ACC112 (cell line): ENCODE data around the gene TEPSIN.

ENCODE experiments used
- H2AFZ ChIP-seq: fragments of 200-600 bp; sonication (generic); one replicate; pipeline ENCODE4 v1.6.0; 2017; ENCODE audit warnings: antibody characterized with exemption, low read length; ENCODE audit not compliant: unreplicated experiment
- H3K27ac ChIP-seq: fragments of 200-600 bp; sonication (generic); 2 replicates; pipeline ENCODE4 v1.5.1; 2014; ENCODE audit warnings: low read depth, mild to moderate bottlenecking, antibody characterized with exemption, low read length, moderate library complexity
- H3K27me3 ChIP-seq: fragments of 200-600 bp; sonication (generic); 2 replicates; pipeline ENCODE4 v1.6.1; 2014; ENCODE audit warnings: mild to moderate bottlenecking, antibody characterized with exemption, low read length, moderate library complexity, mixed read lengths; ENCODE audit not compliant: insufficient read depth
- H3K36me3 ChIP-seq: fragments of 200-600 bp; sonication (generic); 2 replicates; pipeline ENCODE4 v1.6.1; 2016; ENCODE audit warnings: mild to moderate bottlenecking, antibody characterized with exemption, low read length, moderate library complexity, mixed read lengths; ENCODE audit not compliant: insufficient read depth
- H3K4me1 ChIP-seq: fragments of 200-600 bp; sonication (generic); one replicate; pipeline ENCODE4 v1.6.1; 2016; ENCODE audit warnings: low read length, mixed read lengths; ENCODE audit not compliant: insufficient read depth, unreplicated experiment, control insufficient read depth
- H3K4me3 ChIP-seq: fragments of 200-600 bp; sonication (generic); 2 replicates; pipeline ENCODE4 v1.5.1; 2014; ENCODE audit warnings: mild to moderate bottlenecking, low read depth, low read length
- H3K79me2 ChIP-seq: fragments of 200-600 bp; sonication (generic); one replicate; pipeline ENCODE4 v1.6.0; 2016; ENCODE audit warnings: low read length; ENCODE audit not compliant: control insufficient read depth, unreplicated experiment, insufficient read depth

The TEPSIN gene

DNA sequence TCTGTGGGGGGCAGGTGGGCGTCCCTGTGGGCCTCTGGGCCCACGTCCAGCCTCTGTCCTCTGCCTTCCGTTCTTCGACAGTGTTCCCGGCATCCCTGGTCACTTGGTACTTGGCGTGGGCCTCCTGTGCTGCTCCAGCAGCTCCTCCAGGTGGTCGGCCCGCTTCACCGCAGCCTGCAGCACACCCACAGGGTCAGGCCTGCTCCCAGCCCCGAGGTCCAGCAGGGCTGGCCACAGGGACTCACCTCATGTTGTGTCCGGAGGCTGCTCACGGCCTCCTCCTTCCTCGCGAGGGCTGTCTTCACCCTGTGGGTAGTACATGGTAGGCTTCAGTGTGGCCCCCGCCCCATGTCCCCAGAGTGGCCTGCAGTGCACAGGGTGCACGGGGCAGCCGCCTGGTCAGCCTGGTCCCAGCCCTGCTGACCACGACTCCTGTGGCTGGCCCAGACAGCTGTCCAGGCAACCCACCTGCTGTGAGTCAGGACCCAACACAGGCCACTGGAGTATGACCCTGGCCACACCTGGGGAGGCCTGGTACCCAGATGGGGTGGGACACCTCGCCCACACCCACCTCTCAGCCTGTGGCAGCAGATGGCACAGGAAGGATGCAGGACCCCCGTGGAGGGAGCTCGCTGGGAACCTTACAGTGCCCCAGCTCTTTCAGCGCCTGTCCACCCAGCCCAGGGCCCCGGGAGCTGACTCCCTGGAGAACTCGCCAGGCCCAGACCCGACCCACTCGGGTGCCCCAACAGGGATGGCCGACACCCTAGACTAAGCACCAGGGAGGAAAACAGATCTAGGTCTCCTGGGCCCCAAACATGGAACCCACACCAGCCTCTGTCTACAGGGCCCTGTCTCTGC, 49.0 kb downstream of the TEPSIN start:
- Histone ChIP-seq H2AFZ (no peak overlapping the region), H3K27me3 (no peaks in the 10 kb centered on the region), H3K79me2 (no peaks in the 10 kb centered on the region), H3K4me3 (no peak overlapping the region), H3K36me3 (no peaks in the 10 kb centered on the region), H3K27ac (no peak overlapping the region), H3K4me1 (no peaks in the 10 kb centered on the region)

- H3K27me3 ChIP-seq = peaks cover 3% of the 10 kb centered on the region; the same call in 1 of the 2 replicates
- H3K36me3 ChIP-seq = no peaks in the 10 kb centered on the region
- no peak overlapping the region for H2AFZ ChIP-seq
- no peaks in the 10 kb centered on the region for H3K79me2 ChIP-seq
- no peak overlapping the region for H3K27ac ChIP-seq
- H3K4me1 ChIP-seq = no peaks in the 10 kb centered on the region
- H3K4me3 ChIP-seq = no peak overlapping the region
These were observed 49.8 kb downstream of the TEPSIN start for GRCh38 chr17:81189016-81189415.

DNA sequence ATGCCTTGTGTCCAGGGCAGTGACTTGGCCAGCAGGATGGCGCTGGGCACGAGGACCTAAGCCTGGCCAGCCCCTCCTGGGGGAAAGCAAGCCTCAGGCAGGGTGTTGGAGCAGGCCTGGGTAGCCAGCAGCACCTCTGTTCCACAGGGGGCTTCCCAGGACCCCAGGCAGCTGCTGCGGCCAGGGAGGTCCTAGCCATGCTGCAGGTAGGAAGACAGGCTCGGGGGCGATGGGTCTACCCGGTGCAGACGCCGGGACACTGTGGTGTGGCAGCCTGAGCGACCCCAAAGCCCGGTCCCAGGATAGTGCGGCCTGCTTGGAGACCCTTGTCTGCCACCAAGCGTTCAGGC, 50.4 kb downstream of the TEPSIN start:
- H3K79me2 ChIP-seq = no peaks in the 10 kb centered on the region
- peaks cover 3% of the 10 kb centered on the region; the same call in 1 of the 2 replicates for H3K27me3 ChIP-seq
- H3K36me3 ChIP-seq = no peaks in the 10 kb centered on the region

GRCh38 chr17:81187586-81188490, 51.0 kb downstream of the TEPSIN start:
- no peak overlapping the region for H3K4me3 ChIP-seq
- H3K36me3 ChIP-seq = no peaks in the 10 kb centered on the region
- no peaks in the 10 kb centered on the region for H3K4me1 ChIP-seq
- no peak overlapping the region for H2AFZ ChIP-seq
- H3K27ac ChIP-seq = no peak overlapping the region
- peaks cover 3% of the 10 kb centered on the region; the same call in 1 of the 2 replicates for H3K27me3 ChIP-seq
- no peaks in the 10 kb centered on the region for H3K79me2 ChIP-seq

More for the DNA sequence above, 50.4 kb downstream of the TEPSIN start:
- Histone ChIP-seq H3K4me3 (no peak overlapping the region), H2AFZ (no peak overlapping the region), H3K27ac (no peak overlapping the region), H3K4me1 (no peaks in the 10 kb centered on the region)

- no peak overlapping the region for H3K27ac ChIP-seq
These were observed 51.7 kb downstream of the TEPSIN start for GRCh38 chr17:81187120-81187519.

GRCh38 chr17:81186203-81186602, 52.7 kb downstream of the TEPSIN start:
- no peaks in the 10 kb centered on the region for H3K36me3 ChIP-seq
- H3K27ac ChIP-seq = no peak overlapping the region
- no peak overlapping the region for H2AFZ ChIP-seq
- no peaks in the 10 kb centered on the region for H3K4me1 ChIP-seq
- no peak overlapping the region for H3K4me3 ChIP-seq
- H3K79me2 ChIP-seq = no peaks in the 10 kb centered on the region
- H3K27me3 ChIP-seq = peaks cover 3% of the 10 kb centered on the region; the same call in 1 of the 2 replicates

More at GRCh38 chr17:81187120-81187519, 51.7 kb downstream of the TEPSIN start:
- H3K36me3 ChIP-seq = no peaks in the 10 kb centered on the region
- no peaks in the 10 kb centered on the region for H3K4me1 ChIP-seq
- no peak overlapping the region for H2AFZ ChIP-seq
- no peaks in the 10 kb centered on the region for H3K79me2 ChIP-seq
- H3K27me3 ChIP-seq = peaks cover 3% of the 10 kb centered on the region; the same call in 1 of the 2 replicates
- H3K4me3 ChIP-seq = no peak overlapping the region

GRCh38 chr17:81184555-81184954, 54.3 kb downstream of the TEPSIN start:
- H3K79me2 ChIP-seq = no peaks in the 10 kb centered on the region
- peaks cover 3% of the 10 kb centered on the region; the same call in 1 of the 2 replicates for H3K27me3 ChIP-seq
- H3K27ac ChIP-seq = no peak overlapping the region
- no peak overlapping the region for H2AFZ ChIP-seq
- no peaks in the 10 kb centered on the region for H3K36me3 ChIP-seq
- H3K4me1 ChIP-seq = no peaks in the 10 kb centered on the region
- no peak overlapping the region for H3K4me3 ChIP-seq

- peaks cover 3% of the 10 kb centered on the region; the same call in 1 of the 2 replicates for H3K27me3 ChIP-seq
These were observed 55.0 kb downstream of the TEPSIN start for GRCh38 chr17:81183807-81184206.

DNA sequence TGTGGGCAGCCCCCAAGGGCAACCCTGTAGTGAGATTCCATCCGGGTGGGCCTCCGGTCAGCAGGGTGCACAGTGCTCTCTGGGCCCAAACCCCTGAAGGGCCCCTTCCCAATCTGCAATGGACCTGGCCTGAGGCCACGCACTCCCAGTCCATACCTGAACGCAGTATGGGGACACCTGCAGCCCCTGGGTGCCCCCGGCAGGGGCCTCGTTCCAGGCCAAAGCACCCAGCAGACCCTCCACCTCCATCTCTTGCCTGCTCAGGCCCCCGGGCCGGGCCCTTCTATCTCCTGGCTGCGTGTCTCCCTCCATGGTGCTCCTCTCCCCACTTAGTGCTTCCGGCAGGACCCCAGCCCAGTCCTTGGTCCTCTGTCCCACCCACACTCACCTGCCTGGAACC, 55.5 kb downstream of the TEPSIN start:
- Histone ChIP-seq H3K4me3 (no peak overlapping the region), H3K36me3 (no peaks in the 10 kb centered on the region), H3K27ac (no peak overlapping the region), H2AFZ (no peak overlapping the region), H3K79me2 (no peaks in the 10 kb centered on the region), H3K27me3 (peaks cover 3% of the 10 kb centered on the region; the same call in 1 of the 2 replicates), H3K4me1 (no peaks in the 10 kb centered on the region)

More at GRCh38 chr17:81183807-81184206, 55.0 kb downstream of the TEPSIN start:
- Histone ChIP-seq H2AFZ (no peak overlapping the region), H3K79me2 (no peaks in the 10 kb centered on the region), H3K4me1 (no peaks in the 10 kb centered on the region), H3K36me3 (no peaks in the 10 kb centered on the region), H3K4me3 (no peak overlapping the region), H3K27ac (no peak overlapping the region)

- Histone ChIP-seq H3K4me1 (no peaks in the 10 kb centered on the region), H3K27ac (no peak overlapping the region), H2AFZ (no peak overlapping the region), H3K79me2 (no peaks in the 10 kb centered on the region), H3K27me3 (peaks cover 3% of the 10 kb centered on the region; the same call in 1 of the 2 replicates), H3K36me3 (no peaks in the 10 kb centered on the region), H3K4me3 (no peak overlapping the region)
These were observed 56.3 kb downstream of the TEPSIN start for GRCh38 chr17:81182596-81182995.
